ENCODE data around the gene CDH16.

The CDH16 gene

GRCh38 chr16:66859397-66860068, 59.2 kb downstream of the CDH16 start:
- DNase-seq (ENCODE audit: low read depth) = no peak
- H3K4me3 ChIP-seq (ENCODE audit: low read depth, low read length) = no peak overlapping the region
- no peak for TF ChIP-seq CTCF (IDR thresholded peaks at IDR 0.05; ENCODE audit: insufficient read depth, low read depth, low read length, missing control alignments)

- H3K4me3 ChIP-seq (ENCODE audit: low read depth, low read length) = no peak overlapping the region
- peak; percentile 56 for DNase-seq (ENCODE audit: low read depth)
- TF ChIP-seq CTCF (IDR thresholded peaks at IDR 0.05; ENCODE audit: insufficient read depth, low read depth, low read length, missing control alignments) = no peak
These were observed 59.8 kb downstream of the CDH16 start for GRCh38 chr16:66858740-66859396.

Data from GM12865 (cell line).